ENCODE measurements around the gene HRC. TPM values are rescaled to one million over a fixed set of nuclear protein-coding genes. Genes with fewer than 3 reads are reported as not detected.
"Not testable (repeated sequence)": the region's sequence is repeated elsewhere in the genome, so short reads cannot be mapped to it uniquely, and the experiment has no call there.

The HRC gene
- polyA plus RNA-seq, 1 donor: 1.8 TPM

DNA sequence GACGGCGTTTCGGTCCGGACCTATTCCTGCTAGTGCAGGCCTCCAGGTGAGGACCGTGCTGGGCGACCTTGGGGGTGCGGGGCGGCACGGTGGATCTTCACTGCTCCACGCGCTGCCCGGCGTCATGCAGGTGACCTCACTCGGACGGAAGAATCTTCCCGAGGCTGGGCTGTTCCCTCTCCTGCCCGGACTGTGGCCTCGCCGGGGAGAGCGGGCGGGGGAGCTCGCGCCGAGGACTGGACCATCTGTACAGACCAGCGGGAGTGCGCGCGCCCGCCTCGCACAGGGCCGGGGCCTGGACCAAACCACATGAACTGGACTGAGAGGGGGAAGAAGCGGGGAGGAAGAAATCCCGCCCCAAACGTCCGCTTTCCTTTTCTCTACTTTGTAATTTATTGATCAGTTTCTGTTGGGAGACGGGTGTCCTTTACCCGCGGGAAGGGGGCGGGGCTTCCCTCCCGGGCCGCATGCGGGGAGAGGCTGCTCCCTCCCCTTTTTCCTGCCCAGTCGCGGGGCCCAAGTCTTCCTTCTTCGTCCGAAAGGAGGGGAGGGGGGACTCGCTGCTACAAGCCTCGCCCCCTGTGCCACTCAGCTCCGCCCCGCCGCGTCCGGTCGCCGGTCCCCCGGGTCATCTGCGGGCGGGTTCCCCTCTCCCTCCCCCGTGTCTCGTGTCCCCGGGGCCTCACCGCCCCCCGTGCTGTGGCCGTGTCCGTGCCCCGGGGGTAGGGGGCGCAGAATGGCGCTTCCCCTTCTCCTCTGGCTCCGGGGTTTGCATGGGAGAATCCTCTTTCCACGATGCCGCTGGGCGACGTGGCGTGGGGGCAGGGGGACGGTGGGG lies 4.9 kb downstream of the HRC start:
- Histone ChIP-seq H3K4me3 (ENCODE audit: low read length) (peak overlapping the region; percentile 63), H3K4me1 (ENCODE audit: control insufficient read depth, insufficient read depth, low read length) (peaks cover 20% of the 10 kb centered on the region), H3K27me3 (ENCODE audit: control insufficient read depth, insufficient read depth, low read length) (peaks cover 75% of the 10 kb centered on the region), H3K36me3 (ENCODE audit: control insufficient read depth, insufficient read depth, low read length) (no peaks in the 10 kb centered on the region), H3K9me3 (ENCODE audit: control insufficient read depth, low read depth, low read length) (peaks cover 13% of the 10 kb centered on the region), H3K27ac (ENCODE audit: low read length) (peak overlapping the region; percentile 66)
- peak; percentile 78 to 91 for DNase-seq
- WGBS (ENCODE audit: insufficient coverage, low lambda C conversion rate): no CpG with 5 or more reads among the region's 75 CpGs

DNA sequence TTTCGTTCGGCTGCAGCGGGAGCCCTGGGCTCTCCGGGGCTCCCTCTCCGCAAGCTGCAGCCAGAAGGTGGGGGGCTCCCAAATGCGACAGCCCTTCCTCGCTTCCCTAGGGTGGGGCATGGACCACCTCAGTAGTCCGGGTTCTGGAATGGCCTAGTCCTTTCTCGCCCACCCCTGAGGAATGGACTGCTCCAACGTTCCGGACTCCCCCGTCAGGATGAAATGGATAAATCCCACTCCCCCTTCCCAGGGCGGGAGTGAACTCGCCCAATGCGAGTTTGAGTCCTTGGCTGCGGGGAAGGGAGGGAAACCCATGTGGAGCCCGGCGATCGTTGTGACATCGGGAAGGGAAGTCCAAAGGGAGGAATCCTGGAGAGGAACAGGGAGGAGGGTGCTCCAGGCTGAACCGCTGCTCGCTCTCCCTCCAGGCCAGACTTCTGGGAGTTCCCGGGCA lies 5.5 kb downstream of the HRC start:
- no CpG with 5 or more reads among the region's 23 CpGs for WGBS (ENCODE audit: insufficient coverage, low lambda C conversion rate)
- H3K4me1 ChIP-seq (ENCODE audit: control insufficient read depth, insufficient read depth, low read length): peaks cover 20% of the 10 kb centered on the region
- H3K36me3 ChIP-seq (ENCODE audit: control insufficient read depth, insufficient read depth, low read length): no peaks in the 10 kb centered on the region
- peaks cover 13% of the 10 kb centered on the region for H3K9me3 ChIP-seq (ENCODE audit: control insufficient read depth, low read depth, low read length)
- H3K27me3 ChIP-seq (ENCODE audit: control insufficient read depth, insufficient read depth, low read length): peaks cover 70% of the 10 kb centered on the region
- peak overlapping the region; percentile 66 for H3K27ac ChIP-seq (ENCODE audit: low read length)
- peak overlapping the region; percentile 63 for H3K4me3 ChIP-seq (ENCODE audit: low read length)
- peak; percentile 66 to 75 for DNase-seq

DNA sequence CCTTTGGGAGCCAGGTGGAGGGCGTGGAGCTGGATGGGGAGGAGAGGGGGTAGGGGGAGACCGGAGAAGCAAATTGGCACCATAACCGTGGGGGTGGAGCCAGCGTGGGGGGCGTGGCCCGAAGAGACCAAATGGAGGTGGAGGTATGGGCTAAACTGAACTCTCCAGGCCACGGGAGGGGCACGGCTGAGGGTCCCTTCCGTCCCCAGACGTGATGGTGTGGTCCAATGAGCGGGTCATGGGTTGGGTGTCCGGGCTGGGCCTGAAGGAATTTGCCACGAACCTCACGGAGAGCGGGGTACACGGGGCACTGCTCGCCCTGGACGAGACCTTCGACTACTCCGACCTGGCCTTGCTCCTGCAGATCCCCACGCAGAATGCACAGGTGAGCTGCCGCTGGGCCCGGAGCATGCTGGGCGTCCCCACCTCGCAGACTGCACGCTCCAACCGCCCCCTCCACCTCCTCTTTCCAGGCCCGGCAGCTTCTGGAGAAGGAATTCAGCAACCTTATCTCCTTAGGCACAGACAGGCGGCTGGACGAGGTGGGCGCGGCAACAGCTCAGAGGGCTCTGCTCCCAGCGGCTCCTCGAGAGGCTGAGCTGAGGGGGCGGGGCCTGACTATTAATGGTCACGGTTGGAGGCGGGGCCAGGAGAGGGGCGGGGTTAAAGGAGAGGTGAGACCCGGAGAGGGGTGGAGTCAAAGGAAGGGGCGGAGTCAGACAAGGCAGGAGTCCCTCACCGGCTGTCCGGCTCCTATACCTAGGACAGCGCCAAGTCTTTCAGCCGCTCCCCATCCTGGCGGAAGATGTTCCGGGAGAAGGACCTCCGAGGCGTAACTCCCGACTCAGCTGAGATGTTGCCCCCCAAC lies 6.2 kb downstream of the HRC start:
- no CpG with 5 or more reads among the region's 49 CpGs for WGBS (ENCODE audit: insufficient coverage, low lambda C conversion rate)
- Histone ChIP-seq H3K36me3 (ENCODE audit: control insufficient read depth, insufficient read depth, low read length) (no peaks in the 10 kb centered on the region), H3K4me3 (ENCODE audit: low read length) (peak overlapping the region; percentile 63), H3K9me3 (ENCODE audit: control insufficient read depth, low read depth, low read length) (peaks cover 9% of the 10 kb centered on the region), H3K4me1 (ENCODE audit: control insufficient read depth, insufficient read depth, low read length) (peaks cover 20% of the 10 kb centered on the region), H3K27ac (ENCODE audit: low read length) (peak overlapping the region; percentile 66), H3K27me3 (ENCODE audit: control insufficient read depth, insufficient read depth, low read length) (peaks cover 67% of the 10 kb centered on the region)
- peak; percentile 93 for DNase-seq

DNA sequence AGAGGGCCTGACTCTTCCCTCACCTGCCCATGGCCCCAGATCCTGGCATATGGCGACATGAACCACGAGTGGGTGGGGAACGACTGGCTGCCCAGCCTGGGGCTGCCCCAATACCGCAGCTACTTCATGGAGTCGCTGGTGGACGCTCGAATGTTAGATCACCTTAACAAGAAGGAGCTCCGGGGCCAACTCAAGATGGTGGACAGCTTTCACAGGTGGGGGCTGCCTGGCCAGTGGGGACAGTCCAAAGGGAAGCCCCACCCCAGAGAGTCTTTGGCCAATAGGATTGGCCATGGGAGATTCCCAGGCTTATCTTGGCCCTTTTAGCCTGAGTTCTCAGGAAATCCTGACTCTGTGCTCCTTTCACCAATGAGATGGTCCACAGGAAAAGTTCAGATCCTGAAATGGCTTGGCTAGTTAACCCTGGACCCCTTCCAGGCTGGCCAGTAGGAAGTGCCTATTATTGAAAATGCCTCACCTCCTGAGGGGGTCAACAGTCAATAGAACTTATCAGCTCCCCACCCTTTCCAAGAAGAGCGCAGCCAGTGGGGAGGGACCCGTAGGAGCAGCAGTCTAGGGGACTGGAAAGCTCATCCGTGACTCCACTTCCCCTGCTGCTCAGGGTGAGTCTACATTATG lies 7.0 kb downstream of the HRC start:
- no CpG with 5 or more reads among the region's 11 CpGs for WGBS (ENCODE audit: insufficient coverage, low lambda C conversion rate)
- Histone ChIP-seq H3K9me3 (ENCODE audit: control insufficient read depth, low read depth, low read length) (peaks cover 9% of the 10 kb centered on the region), H3K4me1 (ENCODE audit: control insufficient read depth, insufficient read depth, low read length) (peaks cover 20% of the 10 kb centered on the region), H3K36me3 (ENCODE audit: control insufficient read depth, insufficient read depth, low read length) (no peaks in the 10 kb centered on the region), H3K4me3 (ENCODE audit: low read length) (no peak overlapping the region), H3K27me3 (ENCODE audit: control insufficient read depth, insufficient read depth, low read length) (peaks cover 64% of the 10 kb centered on the region), H3K27ac (ENCODE audit: low read length) (no peak overlapping the region)
- no peak for DNase-seq

DNA sequence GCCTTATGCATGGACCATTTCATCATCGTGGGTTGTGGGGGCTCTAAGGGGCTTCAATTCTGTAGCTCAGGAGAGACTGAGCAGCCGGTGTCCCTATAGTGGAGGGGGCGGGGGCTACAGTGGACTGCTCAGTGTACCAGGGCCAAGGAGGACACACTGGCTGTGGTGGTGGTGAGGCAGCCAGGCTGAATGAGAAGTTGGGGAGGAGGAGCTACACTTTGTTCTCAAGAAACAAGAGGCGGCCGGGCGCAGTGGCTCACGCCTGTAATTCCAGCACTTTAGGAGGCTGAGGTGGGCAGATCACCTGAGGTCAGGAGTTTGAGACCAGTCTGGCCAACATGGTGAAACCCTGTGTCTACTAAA lies 8.8 kb downstream of the HRC start:
- Histone ChIP-seq H3K27me3 (ENCODE audit: control insufficient read depth, insufficient read depth, low read length) (peaks cover 63% of the 10 kb centered on the region), H3K4me1 (ENCODE audit: control insufficient read depth, insufficient read depth, low read length) (peaks cover 24% of the 10 kb centered on the region)
- H3K36me3 ChIP-seq (ENCODE audit: control insufficient read depth, insufficient read depth, low read length); H3K4me3 ChIP-seq (ENCODE audit: low read length); H3K9me3 ChIP-seq (ENCODE audit: control insufficient read depth, low read depth, low read length); H3K27ac ChIP-seq (ENCODE audit: low read length); DNase-seq: not testable (repeated sequence)
- WGBS (ENCODE audit: insufficient coverage, low lambda C conversion rate): no CpG with 5 or more reads among the region's 7 CpGs

DNA sequence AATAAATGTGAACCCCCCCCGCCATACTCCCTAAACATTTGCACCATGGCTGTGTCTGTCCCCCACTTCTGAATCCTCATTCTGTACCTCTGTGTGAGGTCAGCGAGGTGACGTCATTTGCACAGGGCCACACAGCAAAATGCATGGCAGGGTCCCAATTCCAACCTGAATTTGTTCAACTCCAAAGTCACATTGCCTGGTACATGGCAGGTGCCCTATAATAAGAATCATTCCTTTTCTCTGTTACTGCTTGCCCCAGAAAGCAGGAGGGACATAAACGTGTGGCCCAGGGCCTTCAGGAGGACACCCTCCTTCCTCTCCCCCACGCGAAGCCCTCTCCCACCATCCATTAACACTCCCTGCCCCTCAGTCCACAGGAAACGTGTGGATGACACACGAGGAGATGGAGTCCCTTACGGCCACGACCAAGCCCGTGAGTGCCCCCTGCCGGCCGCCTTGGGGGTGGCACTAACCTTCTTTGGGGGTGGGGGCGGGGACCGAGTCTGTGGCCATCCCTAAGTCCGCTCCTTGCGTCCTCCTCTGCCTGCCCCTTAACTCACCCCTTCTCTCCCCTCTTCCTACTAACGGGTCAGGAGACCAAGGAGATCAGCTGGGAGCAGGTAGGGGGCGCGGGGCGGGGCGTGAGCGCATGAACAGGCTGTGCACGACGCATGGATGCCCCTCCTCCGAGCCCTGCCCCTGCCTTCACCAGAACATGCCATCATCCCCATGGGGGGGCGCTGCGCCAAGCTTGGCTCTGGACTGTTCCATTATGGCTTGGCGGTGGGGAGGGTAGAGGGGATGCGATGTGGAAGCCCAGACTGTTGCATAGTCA lies 9.4 kb downstream of the HRC start:
- Histone ChIP-seq H3K36me3 (ENCODE audit: control insufficient read depth, insufficient read depth, low read length) (no peaks in the 10 kb centered on the region), H3K27me3 (ENCODE audit: control insufficient read depth, insufficient read depth, low read length) (peaks cover 63% of the 10 kb centered on the region), H3K4me3 (ENCODE audit: low read length) (no peak overlapping the region), H3K9me3 (ENCODE audit: control insufficient read depth, low read depth, low read length) (peaks cover 3% of the 10 kb centered on the region), H3K4me1 (ENCODE audit: control insufficient read depth, insufficient read depth, low read length) (peaks cover 24% of the 10 kb centered on the region), H3K27ac (ENCODE audit: low read length) (no peak overlapping the region)
- WGBS (ENCODE audit: insufficient coverage, low lambda C conversion rate): 61% methylated on average over 3 of the region's 30 CpGs
- peak in 1 of 2 donors; percentile 55 for DNase-seq

DNA sequence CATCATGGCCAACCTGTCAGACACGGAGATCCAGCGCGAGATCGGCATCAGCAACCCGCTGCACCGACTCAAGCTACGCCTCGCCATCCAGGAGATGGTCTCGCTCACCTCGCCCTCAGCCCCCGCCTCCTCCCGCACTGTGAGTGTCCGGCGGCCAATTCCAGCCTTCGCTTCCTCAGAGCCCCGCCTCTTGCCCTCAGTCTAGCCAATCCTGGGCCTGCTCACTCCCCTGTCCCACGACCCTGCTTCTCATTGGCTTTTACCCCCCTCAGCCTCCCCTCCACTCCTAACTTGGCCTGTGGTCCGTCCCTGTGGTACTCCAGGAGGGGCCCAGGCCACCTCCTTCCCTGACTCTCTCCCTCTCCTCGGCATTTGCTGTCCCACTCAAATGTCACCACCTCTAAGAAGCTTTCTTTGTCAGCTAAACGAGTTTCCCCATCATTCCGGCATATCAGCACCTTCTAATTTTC lies 12.3 kb downstream of the HRC start:
- no peaks in the 10 kb centered on the region for H3K9me3 ChIP-seq (ENCODE audit: control insufficient read depth, low read depth, low read length)
- peaks cover 44% of the 10 kb centered on the region for H3K27me3 ChIP-seq (ENCODE audit: control insufficient read depth, insufficient read depth, low read length)
- H3K36me3 ChIP-seq (ENCODE audit: control insufficient read depth, insufficient read depth, low read length): no peaks in the 10 kb centered on the region
- peak overlapping the region; percentile 42 for H3K4me3 ChIP-seq (ENCODE audit: low read length)
- no peak overlapping the region for H3K27ac ChIP-seq (ENCODE audit: low read length)
- peaks cover 8% of the 10 kb centered on the region for H3K4me1 ChIP-seq (ENCODE audit: control insufficient read depth, insufficient read depth, low read length)
- peak in 1 of 2 donors; percentile 69 for DNase-seq
- 7% methylated on average over 5 of the region's 21 CpGs for WGBS (ENCODE audit: insufficient coverage, low lambda C conversion rate)

DNA sequence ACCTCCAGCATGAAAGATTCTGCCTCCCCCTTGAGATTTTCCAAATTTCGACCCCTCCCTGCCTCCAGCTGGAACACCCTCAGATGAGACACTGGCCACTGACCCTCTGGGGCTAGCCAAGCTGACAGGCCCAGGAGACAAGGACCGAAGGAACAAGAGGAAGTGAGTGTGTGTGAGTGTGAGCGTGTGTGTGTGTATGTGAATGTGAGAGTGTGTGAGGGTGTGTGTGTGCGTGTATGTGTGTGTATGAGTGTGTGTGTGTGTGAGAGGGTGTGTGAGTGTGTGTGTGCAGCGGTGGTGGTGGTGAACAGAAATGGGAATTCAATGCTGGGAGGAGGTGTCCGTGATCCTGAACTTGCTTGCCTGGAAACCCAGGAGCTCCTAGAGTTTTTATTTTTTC lies 13.8 kb downstream of the HRC start:
- no CpG with 5 or more reads among the region's 6 CpGs for WGBS (ENCODE audit: insufficient coverage, low lambda C conversion rate)
- no peak overlapping the region for H3K27ac ChIP-seq (ENCODE audit: low read length)
- H3K4me1 ChIP-seq (ENCODE audit: control insufficient read depth, insufficient read depth, low read length): peaks cover 8% of the 10 kb centered on the region
- DNase-seq: no peak
- H3K9me3 ChIP-seq (ENCODE audit: control insufficient read depth, low read depth, low read length): no peaks in the 10 kb centered on the region
- peaks cover 33% of the 10 kb centered on the region for H3K27me3 ChIP-seq (ENCODE audit: control insufficient read depth, insufficient read depth, low read length)
- no peak overlapping the region for H3K4me3 ChIP-seq (ENCODE audit: low read length)
- H3K36me3 ChIP-seq (ENCODE audit: control insufficient read depth, insufficient read depth, low read length): no peaks in the 10 kb centered on the region

DNA sequence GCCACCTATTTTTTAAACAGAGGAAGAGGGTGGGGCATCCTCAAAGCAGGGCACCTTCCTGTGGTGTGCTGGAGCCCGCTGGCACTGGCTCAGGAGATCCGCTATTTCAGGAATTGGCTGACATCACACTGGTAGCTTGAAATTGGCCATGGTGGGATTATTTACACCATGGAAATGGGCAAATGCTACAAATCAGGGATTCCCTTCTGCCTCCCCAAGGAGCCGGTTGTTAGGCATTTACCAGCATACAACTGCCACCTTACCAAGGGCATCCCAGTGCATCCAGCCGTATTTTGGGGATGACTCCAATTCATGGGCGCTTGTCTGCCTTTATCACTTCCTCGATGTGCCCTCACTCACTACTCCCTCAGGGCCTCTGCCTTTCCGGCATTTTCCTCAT lies 14.2 kb downstream of the HRC start:
- peaks cover 5% of the 10 kb centered on the region for H3K4me1 ChIP-seq (ENCODE audit: control insufficient read depth, insufficient read depth, low read length)
- WGBS (ENCODE audit: insufficient coverage, low lambda C conversion rate): 100% methylated on average over 1 of the region's 7 CpGs
- no peaks in the 10 kb centered on the region for H3K36me3 ChIP-seq (ENCODE audit: control insufficient read depth, insufficient read depth, low read length)
- no peaks in the 10 kb centered on the region for H3K9me3 ChIP-seq (ENCODE audit: control insufficient read depth, low read depth, low read length)
- peaks cover 29% of the 10 kb centered on the region for H3K27me3 ChIP-seq (ENCODE audit: control insufficient read depth, insufficient read depth, low read length)
- no peak overlapping the region for H3K27ac ChIP-seq (ENCODE audit: low read length)
- DNase-seq: no peak
- H3K4me3 ChIP-seq (ENCODE audit: low read length): no peak overlapping the region

Data from large intestine (tissue), 3 donors.